ENCODE data around the gene CSRP2. TPM values are rescaled to one million over a fixed set of nuclear protein-coding genes. Genes with fewer than 3 reads are reported as not detected.
A peak's percentile ranks its signal among the peaks of the same experiment; 100 is the strongest.

CSRP2 gene
- total and polyA plus RNA-seq, 8 donors = 6.4 to 162 (median 32.7) TPM; not detected in 1

- H3K36me3 ChIP-seq = peaks cover 0 to 36% (median 24%) of the 10 kb centered on the region in 4 donors
- no peak overlapping the region for H3K4me3 ChIP-seq
- peak overlapping the region in 3 of 5 donors; percentile 15 to 47 (median 21) for H3K27ac ChIP-seq
- WGBS, 5 donors = 27 to 54% (median 50%) methylated on average over 3 of the region's 3 CpGs
- peaks cover 0 to 8% (median 4%) of the 10 kb centered on the region in 4 donors for H3K9me3 ChIP-seq
- peaks cover 0 to 28% (median 11%) of the 10 kb centered on the region in 4 donors for H3K4me1 ChIP-seq
- intact Hi-C loops (cut with DNase I; ENCODE audit: low total_unique reads) = no loop called here
- no peaks in the 10 kb centered on the region for H3K27me3 ChIP-seq
- TF ChIP-seq EP300 (IDR thresholded peaks at IDR 0.05) = no peak
- TF ChIP-seq POLR2AphosphoS5 (IDR thresholded peaks at IDR 0.05) = no peak
- TF ChIP-seq CTCF (IDR thresholded peaks at IDR 0.05) = no peak
- TF ChIP-seq POLR2A (IDR thresholded peaks at IDR 0.05) = no peak
- peak in 1 of 2 donors; percentile 59 for DNase-seq
Measured at GRCh38 chr12:76860256-76860655, 18.6 kb downstream of the CSRP2 start.

GRCh38 chr12:76859611-76860010 is 19.2 kb downstream of the CSRP2 start:
- no peak for TF ChIP-seq POLR2AphosphoS5 (IDR thresholded peaks at IDR 0.05)
- TF ChIP-seq EP300 (IDR thresholded peaks at IDR 0.05) = no peak
- TF ChIP-seq CTCF (IDR thresholded peaks at IDR 0.05) = no peak
- no peak for TF ChIP-seq POLR2A (IDR thresholded peaks at IDR 0.05)
- no peaks in the 10 kb centered on the region for H3K27me3 ChIP-seq
- H3K9me3 ChIP-seq = peaks cover 0 to 8% (median 4%) of the 10 kb centered on the region in 4 donors
- 57 to 66% (median 60%) methylated on average over 4 of the region's 4 CpGs for WGBS, 5 donors
- intact Hi-C loops (cut with DNase I; ENCODE audit: low total_unique reads) = no loop called here
- H3K27ac ChIP-seq = peak overlapping the region in 2 of 5 donors; percentile 25 to 47
- DNase-seq = no peak
- peaks cover 0 to 28% (median 8%) of the 10 kb centered on the region in 4 donors for H3K4me1 ChIP-seq
- H3K4me3 ChIP-seq = no peak overlapping the region
- H3K36me3 ChIP-seq = peaks cover 0 to 38% (median 28%) of the 10 kb centered on the region in 4 donors

GRCh38 chr12:76856018-76856644 is 22.7 kb downstream of the CSRP2 start:
- H3K4me3 ChIP-seq = no peak overlapping the region
- intact Hi-C loops (cut with DNase I; ENCODE audit: low total_unique reads) = no loop called here
- H3K9me3 ChIP-seq = peaks cover 0 to 8% (median 4%) of the 10 kb centered on the region in 4 donors
- H3K27me3 ChIP-seq = no peaks in the 10 kb centered on the region
- H3K36me3 ChIP-seq = peaks cover 0 to 57% (median 37%) of the 10 kb centered on the region in 4 donors
- peaks cover 0 to 14% (median 6%) of the 10 kb centered on the region in 4 donors for H3K4me1 ChIP-seq
- H3K27ac ChIP-seq = no peak overlapping the region
- no peak for DNase-seq
- 73 to 96% (median 90%) methylated on average over 1 of the region's 1 CpG for WGBS, 5 donors
- TF ChIP-seq CTCF (IDR thresholded peaks at IDR 0.05) (no peak), POLR2A (IDR thresholded peaks at IDR 0.05) (no peak), EP300 (IDR thresholded peaks at IDR 0.05) (no peak), POLR2AphosphoS5 (IDR thresholded peaks at IDR 0.05) (no peak)

GRCh38 chr12:76855271-76855670 is 23.5 kb downstream of the CSRP2 start:
- DNase-seq = no peak
- intact Hi-C loops (cut with DNase I; ENCODE audit: low total_unique reads) = no loop called here

More at GRCh38 chr12:76855271-76855670, 23.5 kb downstream of the CSRP2 start:
- Histone ChIP-seq H3K27me3 (no peaks in the 10 kb centered on the region), H3K4me1 (peaks cover 0 to 8% (median 2%) of the 10 kb centered on the region in 4 donors), H3K27ac (no peak overlapping the region), H3K36me3 (peaks cover 0 to 65% (median 45%) of the 10 kb centered on the region in 4 donors), H3K4me3 (no peak overlapping the region), H3K9me3 (peaks cover 0 to 8% (median 4%) of the 10 kb centered on the region in 4 donors)
- TF ChIP-seq EP300 (IDR thresholded peaks at IDR 0.05) (no peak), CTCF (IDR thresholded peaks at IDR 0.05) (no peak)
- 95 to 100% (median 96%) methylated on average over 4 of the region's 4 CpGs for WGBS, 5 donors

All from stomach (tissue), 9 donors.